Ectodermal cell (in vitro differentiated cells): Measurements from ENCODE around the gene MICAL1.

ENCODE experiments used
- H3K27ac ChIP-seq: 2 replicates; pipeline ENCODE4 v1.7.0; 2013; ENCODE audit warnings: mild to moderate bottlenecking, low read depth, low read length; ENCODE audit not compliant: insufficient read depth, poor library complexity, severe bottlenecking
- H3K27me3 ChIP-seq: 2 replicates; pipeline ENCODE4 v1.7.0; 2013; ENCODE audit warnings: mild to moderate bottlenecking, low read length; ENCODE audit not compliant: insufficient read depth, control insufficient read depth, poor library complexity, severe bottlenecking
- H3K36me3 ChIP-seq: one replicate; pipeline ENCODE4 v1.7.0; 2013; ENCODE audit warnings: low read length; ENCODE audit not compliant: control insufficient read depth, insufficient read depth
- H3K4me1 ChIP-seq: one replicate; pipeline ENCODE4 v1.7.0; 2013; ENCODE audit warnings: low read length; ENCODE audit not compliant: control insufficient read depth, insufficient read depth
- H3K4me3 ChIP-seq: 2 replicates; pipeline ENCODE4 v1.7.0; 2013; ENCODE audit warnings: low read depth, low read length, control low read depth; ENCODE audit not compliant: insufficient read depth
- H3K9me3 ChIP-seq: 2 replicates; pipeline ENCODE4 v1.7.0; 2013; ENCODE audit warnings: mild to moderate bottlenecking, low read length, moderate library complexity; ENCODE audit not compliant: control insufficient read depth
- WGBS, 2 experiments: methylation state at CpG; one replicate each; pipeline ENCODE4 v1.1.7; 2013; ENCODE audit warnings: missing lambda C conversion rate in 2 of 2; 5-methylcytosine and 5-hydroxymethylcytosine counted together

The MICAL1 gene

GRCh38 chr6:109396046-109396718 is 59.4 kb downstream of the MICAL1 start:
- H3K4me1 ChIP-seq = no peaks in the 10 kb centered on the region
- no peaks in the 10 kb centered on the region for H3K27me3 ChIP-seq
- no peaks in the 10 kb centered on the region for H3K9me3 ChIP-seq
- 91 to 96% methylated on average over 12 of the region's 12 CpGs for WGBS, 2 experiments
- no peaks in the 10 kb centered on the region for H3K36me3 ChIP-seq
- no peak overlapping the region for H3K27ac ChIP-seq
- H3K4me3 ChIP-seq = no peak overlapping the region
